HepG2 (cell line): ENCODE data around the gene AKR7A3. TPM values are rescaled to one million over a fixed set of nuclear protein-coding genes. Genes with fewer than 3 reads are reported as not detected.

Experiments used
- ATRX ChIP-seq: sonication (generic); formaldehyde crosslinking; IDR thresholded peaks from 2 replicates; pipeline ENCODE4 v1.4.0; 2020; ENCODE audit warnings: missing genetic modification reagents, borderline replicate concordance
- CEBPB ChIP-seq: IDR thresholded peaks from 2 replicates; pipeline ENCODE4 v1.6.1; 2011; ENCODE audit warnings: low read depth, low read length, improper control_type of control experiment, borderline replicate concordance
- FUBP1 ChIP-seq: sonication (generic); formaldehyde crosslinking; IDR thresholded peaks from 2 replicates; pipeline ENCODE4 v1.5.1; 2020; ENCODE audit warnings: missing genetic modification reagents, mild to moderate bottlenecking, borderline replicate concordance
- HOXA7 ChIP-seq: sonication (generic); formaldehyde crosslinking; IDR thresholded peaks from 2 replicates; pipeline ENCODE4 v1.8.1; 2022; ENCODE audit warnings: mild to moderate bottlenecking, missing genetic modification reagents, moderate library complexity
- NFE2L1 ChIP-seq: sonication (generic); formaldehyde crosslinking; IDR thresholded peaks from 2 replicates; pipeline ENCODE4 v1.4.0; 2020; ENCODE audit warnings: missing genetic modification reagents, mild to moderate bottlenecking, borderline replicate concordance
- NFYB ChIP-seq: sonication (generic); formaldehyde crosslinking; IDR thresholded peaks from 2 replicates; pipeline ENCODE4 v1.4.0; 2020; ENCODE audit warnings: missing genetic modification reagents
- POLR2A ChIP-seq, 2 experiments: IDR thresholded peaks; 2 replicates each; pipeline ENCODE4 v1.6.1; 2011; ENCODE audit warnings: low read depth in 2 of 2, low read length in 2 of 2, mild to moderate bottlenecking in 1 of 2, moderate library complexity in 1 of 2; ENCODE audit not compliant: insufficient read depth in 1 of 2
- SALL1 ChIP-seq: sonication (generic); formaldehyde crosslinking; IDR thresholded peaks from 2 replicates; pipeline ENCODE4 v1.8.0; 2022; ENCODE audit warnings: mild to moderate bottlenecking, missing genetic modification reagents
- TBX2 ChIP-seq: sonication (generic); formaldehyde crosslinking; IDR thresholded peaks from 2 replicates; pipeline ENCODE4 v1.5.0; 2020; ENCODE audit warnings: missing genetic modification reagents, mild to moderate bottlenecking, borderline replicate concordance
- ZBTB20 ChIP-seq: sonication (generic); formaldehyde crosslinking; IDR thresholded peaks from 2 replicates; pipeline ENCODE4 v1.8.1; 2023; ENCODE audit warnings: missing genetic modification reagents, low read depth, mild to moderate bottlenecking, borderline replicate concordance
- ZC3H13 ChIP-seq: sonication (generic); formaldehyde crosslinking; IDR thresholded peaks from 2 replicates; pipeline ENCODE4 v1.8.1; 2023; ENCODE audit warnings: mild to moderate bottlenecking, missing genetic modification reagents, moderate library complexity
- ZNF281 ChIP-seq: sonication (generic); formaldehyde crosslinking; IDR thresholded peaks from 2 replicates; pipeline ENCODE4 v1.4.0; 2020; ENCODE audit warnings: missing genetic modification reagents, borderline replicate concordance
- polyA plus RNA-seq, 8 experiments: library from polyadenylated mRNA; depleted of rRNA in 3 of 8; stranded (reverse) in 7 of 8; unstranded in 1 of 8; fragments of >200 nt; fragmentation: Illumina TruSeq in 4 of 8; extraction: Trizol in 4 of 8; gene quantifications; 2 replicates each; pipeline versions ENCODE4 v1.2.1 to v1.2.3, GENCODE V29; 2011 to 2016; ENCODE audit warnings: low read depth in 4 of 8, missing spikeins in 1 of 8, mixed read lengths in 1 of 8; ENCODE audit not compliant: insufficient read depth in 1 of 8
- total RNA-seq, 5 experiments: library from RNA; depleted of rRNA; stranded (reverse); fragments of >200 nt; fragmentation: Illumina TruSeq; extraction: Trizol; gene quantifications; 2 replicates each; pipeline ENCODE4 v1.2.3, GENCODE V29; 2016; ENCODE audit warnings: low read depth in 1 of 5
- TF ChIP-seq, protein P1 (sequence below): sonication (generic); formaldehyde crosslinking; IDR thresholded peaks from 2 replicates; pipeline ENCODE4 v1.5.0; 2020; ENCODE audit warnings: mild to moderate bottlenecking, missing genetic modification reagents
- TF ChIP-seq, protein P2 (sequence below): sonication (generic); formaldehyde crosslinking; IDR thresholded peaks from 2 replicates; pipeline ENCODE4 v1.4.0; 2020; ENCODE audit warnings: mild to moderate bottlenecking, missing genetic modification reagents

Gene AKR7A3
- total and polyA plus RNA-seq, 2 of the 13 experiments (the other 11 are each of a cell fraction or from before 2014, with no cell fraction given): 0.58 to 1.00 TPM

- TF ChIP-seq CEBPB: no peak
- 0 out of 2 replicates have a peak, but pooled peaks have one; percentile 21 for TF ChIP-seq ZC3H13 (CRISPR knock-in tag)
- peak; percentile 91 for TF ChIP-seq POLR2A (IDR thresholded peaks at IDR 0.05; ENCODE audit: insufficient read depth in 1 of 2, low read depth in 2 of 2, low read length in 2 of 2)
- TF ChIP-seq, protein P1, sequence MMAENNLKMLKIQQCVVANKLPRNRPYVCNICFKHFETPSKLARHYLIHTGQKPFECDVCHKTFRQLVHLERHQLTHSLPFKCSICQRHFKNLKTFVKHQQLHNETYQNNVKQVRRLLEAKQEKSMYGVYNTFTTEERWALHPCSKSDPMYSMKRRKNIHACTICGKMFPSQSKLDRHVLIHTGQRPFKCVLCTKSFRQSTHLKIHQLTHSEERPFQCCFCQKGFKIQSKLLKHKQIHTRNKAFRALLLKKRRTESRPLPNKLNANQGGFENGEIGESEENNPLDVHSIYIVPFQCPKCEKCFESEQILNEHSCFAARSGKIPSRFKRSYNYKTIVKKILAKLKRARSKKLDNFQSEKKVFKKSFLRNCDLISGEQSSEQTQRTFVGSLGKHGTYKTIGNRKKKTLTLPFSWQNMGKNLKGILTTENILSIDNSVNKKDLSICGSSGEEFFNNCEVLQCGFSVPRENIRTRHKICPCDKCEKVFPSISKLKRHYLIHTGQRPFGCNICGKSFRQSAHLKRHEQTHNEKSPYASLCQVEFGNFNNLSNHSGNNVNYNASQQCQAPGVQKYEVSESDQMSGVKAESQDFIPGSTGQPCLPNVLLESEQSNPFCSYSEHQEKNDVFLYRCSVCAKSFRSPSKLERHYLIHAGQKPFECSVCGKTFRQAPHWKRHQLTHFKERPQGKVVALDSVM: no peak
- TF ChIP-seq FUBP1 (CRISPR knock-in tag): peak; percentile 91; the same call in 1 of the 2 replicates
- peak; percentile 78; the same call in 1 of the 2 replicates for TF ChIP-seq NFE2L1 (CRISPR knock-in tag)
- TF ChIP-seq ATRX (CRISPR knock-in tag): no peak
- TF ChIP-seq SALL1 (CRISPR knock-in tag): peak; percentile 77
- TF ChIP-seq ZBTB20 (CRISPR knock-in tag): peak; percentile 28
- TF ChIP-seq ZNF281 (CRISPR knock-in tag): 0 out of 2 replicates have a peak, but pooled peaks have one; percentile 38
- TF ChIP-seq, protein P2, sequence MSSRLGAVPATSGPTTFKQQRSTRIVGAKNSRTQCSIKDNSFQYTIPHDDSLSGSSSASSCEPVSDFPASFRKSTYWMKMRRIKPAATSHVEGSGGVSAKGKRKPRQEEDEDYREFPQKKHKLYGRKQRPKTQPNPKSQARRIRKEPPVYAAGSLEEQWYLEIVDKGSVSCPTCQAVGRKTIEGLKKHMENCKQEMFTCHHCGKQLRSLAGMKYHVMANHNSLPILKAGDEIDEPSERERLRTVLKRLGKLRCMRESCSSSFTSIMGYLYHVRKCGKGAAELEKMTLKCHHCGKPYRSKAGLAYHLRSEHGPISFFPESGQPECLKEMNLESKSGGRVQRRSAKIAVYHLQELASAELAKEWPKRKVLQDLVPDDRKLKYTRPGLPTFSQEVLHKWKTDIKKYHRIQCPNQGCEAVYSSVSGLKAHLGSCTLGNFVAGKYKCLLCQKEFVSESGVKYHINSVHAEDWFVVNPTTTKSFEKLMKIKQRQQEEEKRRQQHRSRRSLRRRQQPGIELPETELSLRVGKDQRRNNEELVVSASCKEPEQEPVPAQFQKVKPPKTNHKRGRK (CRISPR knock-in tag): no peak
- no peak; the same call in none of the 2 replicates for TF ChIP-seq NFYB (CRISPR knock-in tag)
- TF ChIP-seq HOXA7 (CRISPR knock-in tag): no peak
- peak; percentile 66; the same call in 1 of the 2 replicates for TF ChIP-seq TBX2 (CRISPR knock-in tag)
Measured at GRCh38 chr1:19251305-19252196, 37.0 kb downstream of the AKR7A3 start, which contains the start of the genes EMC1 and MRTO4 (continued).
